Measurements from ENCODE around the gene MAML1.
A peak's percentile ranks its signal among the peaks of the same experiment; 100 is the strongest.

The MAML1 gene

GRCh38 chr5:179803651-179804554 lies 71.3 kb downstream of the MAML1 start:
- DNase-seq (ENCODE audit: low read depth in 2 of 2, low spot score in 1 of 2): no peak

DNA sequence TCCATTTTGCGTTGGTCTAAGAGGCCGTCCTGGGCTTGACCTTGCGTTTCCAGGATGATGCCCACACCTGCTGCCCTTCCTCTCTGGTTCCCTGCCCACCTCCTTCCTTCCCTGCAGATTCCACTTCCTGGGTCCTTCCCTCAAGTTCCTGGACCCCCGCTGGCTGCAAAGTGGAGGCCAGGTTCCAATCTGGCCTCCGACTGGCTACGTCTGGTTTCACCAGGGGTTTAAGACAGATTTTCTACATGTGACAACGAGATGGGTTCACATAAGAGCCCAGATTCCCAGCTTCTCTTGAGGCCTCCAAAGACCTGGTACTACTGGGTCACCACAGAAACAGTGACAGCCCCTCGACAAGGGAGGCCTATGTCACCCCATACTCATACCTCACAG lies 71.9 kb downstream of the MAML1 start:
- DNase-seq (ENCODE audit: low read depth in 2 of 2, low spot score in 1 of 2): no peak

GRCh38 chr5:179805070-179805528 lies 72.5 kb downstream of the MAML1 start:
- DNase-seq (ENCODE audit: low read depth in 2 of 2, low spot score in 1 of 2): no peak

GRCh38 chr5:179805529-179806249 lies 73.1 kb downstream of the MAML1 start:
- DNase-seq (ENCODE audit: low read depth in 2 of 2, low spot score in 1 of 2): no peak

GRCh38 chr5:179806250-179807048 lies 73.8 kb downstream of the MAML1 start, which contains the start of gene MGAT4B:
Gene MGAT4B, minus strand, starts transcription at chr5:179806866. Its CDS starts 283 bp downstream, at chr5:179806583.
- no peak for DNase-seq (ENCODE audit: low read depth in 2 of 2, low spot score in 1 of 2)

DNA sequence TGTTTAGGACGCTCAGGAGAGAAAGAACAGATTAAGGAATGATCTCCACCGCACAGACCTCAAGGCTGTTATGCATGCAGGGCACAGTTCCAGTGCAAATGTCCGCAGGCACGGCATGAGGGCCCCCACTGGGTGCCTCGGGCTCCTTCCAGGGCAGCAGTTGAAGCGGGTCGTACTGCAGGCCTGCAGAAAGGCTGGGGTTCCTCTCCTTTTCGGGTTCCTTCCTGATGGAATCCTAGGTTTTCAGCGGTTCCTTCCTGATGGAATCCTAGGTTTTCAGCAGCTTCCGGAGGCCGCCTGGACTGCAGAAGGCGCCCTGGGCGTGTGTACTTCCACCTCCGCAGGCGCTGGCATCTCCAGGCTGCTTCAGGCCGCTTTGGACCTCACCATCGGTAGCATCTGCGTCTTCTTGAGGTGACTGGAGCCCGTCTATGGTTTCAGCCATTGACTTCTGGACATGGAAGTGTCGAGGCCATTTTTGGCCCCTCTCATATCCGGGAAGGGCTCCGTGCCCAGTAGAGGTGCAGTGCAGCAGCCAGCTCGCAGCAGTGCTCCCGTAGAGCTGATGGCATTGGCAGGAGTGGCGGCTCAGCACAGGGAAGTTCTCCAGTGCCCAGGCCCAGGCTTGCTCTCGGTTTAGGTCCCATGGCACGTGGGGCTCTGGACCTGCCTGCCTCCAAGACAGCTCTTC lies 79.7 kb downstream of the MAML1 start:
- DNase-seq (ENCODE audit: low read depth in 2 of 2, low spot score in 1 of 2): no peak

DNA sequence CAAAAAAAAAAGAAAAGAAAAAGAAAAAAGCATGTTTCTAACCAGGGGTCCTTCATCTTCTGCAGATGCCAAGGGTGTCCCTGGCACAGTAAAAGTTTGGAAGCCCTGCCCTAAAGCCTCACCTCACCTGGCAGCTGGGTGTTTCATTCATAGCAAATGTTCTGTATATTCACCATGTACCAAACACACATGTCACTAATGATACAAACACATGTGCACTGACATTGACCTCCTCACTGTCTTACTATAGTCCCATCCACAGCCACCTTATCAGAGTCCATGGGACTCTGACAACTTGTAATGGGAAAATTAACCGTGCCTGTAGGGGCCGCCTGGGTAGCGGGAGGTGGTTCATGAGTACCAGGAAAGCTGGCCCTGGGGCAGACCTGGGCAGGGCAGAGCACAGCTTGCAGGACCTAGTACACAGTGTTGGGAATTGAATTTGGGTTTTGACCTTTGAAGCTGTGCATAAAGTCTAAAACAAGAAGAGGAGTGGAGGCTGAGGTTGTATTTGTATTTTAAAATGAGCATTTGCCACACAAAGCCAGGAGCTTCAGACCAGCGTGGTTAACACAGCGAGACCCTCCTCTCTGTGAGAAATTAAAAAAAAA lies 80.5 kb downstream of the MAML1 start:
- no peak for DNase-seq (ENCODE audit: low read depth in 2 of 2, low spot score in 1 of 2)

DNA sequence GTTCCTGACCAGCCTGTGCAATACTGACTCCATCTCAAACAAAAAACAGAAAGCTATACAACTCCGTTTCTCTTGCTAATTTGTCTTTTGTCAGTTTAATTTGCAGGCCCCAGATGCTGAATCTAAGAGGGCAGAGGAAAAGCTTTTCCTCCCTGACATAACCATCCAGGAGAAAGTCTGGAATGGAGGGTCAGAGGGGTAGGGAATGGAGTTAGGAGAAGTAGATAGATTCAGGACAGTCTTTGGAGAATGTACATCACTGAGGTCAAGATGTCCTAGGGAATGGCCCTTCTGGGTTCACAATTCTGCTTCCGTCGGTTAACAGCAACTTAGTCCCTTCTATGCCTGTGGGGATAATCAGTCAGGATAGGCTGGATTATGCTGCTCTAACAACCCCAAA lies 81.5 kb downstream of the MAML1 start:
- no peak for DNase-seq (ENCODE audit: low read depth in 2 of 2, low spot score in 1 of 2)

- DNase-seq (ENCODE audit: low read depth in 2 of 2, low spot score in 1 of 2): no peak
Measured at GRCh38 chr5:179815491-179816249, 83.0 kb downstream of the MAML1 start.

GRCh38 chr5:179816401-179816795 lies 83.8 kb downstream of the MAML1 start:
- DNase-seq (ENCODE audit: low read depth in 2 of 2, low spot score in 1 of 2): no peak

GRCh38 chr5:179816796-179817469 lies 84.3 kb downstream of the MAML1 start:
- DNase-seq (ENCODE audit: low read depth in 2 of 2, low spot score in 1 of 2): no peak

- DNase-seq (ENCODE audit: low read depth in 2 of 2, low spot score in 1 of 2): no peak
Measured at GRCh38 chr5:179817470-179817840, 84.8 kb downstream of the MAML1 start.

GRCh38 chr5:179817890-179818745 lies 85.5 kb downstream of the MAML1 start:
- DNase-seq (ENCODE audit: low read depth in 2 of 2, low spot score in 1 of 2): no peak

DNA sequence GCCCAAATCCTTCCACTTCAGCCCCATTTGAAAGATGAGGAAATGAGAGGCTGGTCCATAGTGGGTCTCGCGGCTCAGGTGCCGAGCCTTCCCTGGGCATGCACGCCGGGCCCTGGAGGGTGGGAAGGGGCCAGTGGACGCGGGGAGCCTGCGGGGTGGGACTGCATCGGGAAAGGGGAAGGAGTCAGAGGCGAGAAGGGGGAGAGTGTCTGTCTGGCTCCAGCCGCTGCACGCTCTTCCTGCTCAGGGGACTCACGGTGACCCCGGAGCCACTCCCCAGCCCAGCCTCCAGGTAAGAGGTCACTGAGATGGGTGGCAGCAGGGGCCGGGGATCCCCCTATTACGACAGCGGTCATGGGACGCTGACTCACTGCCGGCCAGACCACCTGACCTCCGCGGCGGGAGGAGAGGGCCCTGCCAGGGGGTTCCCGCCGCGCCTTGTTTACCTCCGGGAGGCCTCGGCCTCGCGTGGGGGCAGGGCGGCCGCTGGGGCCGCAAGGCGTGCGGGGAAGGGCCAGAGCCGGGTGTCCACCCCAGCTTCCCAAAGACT lies 86.2 kb downstream of the MAML1 start:
- peak; percentile 44 to 77 for DNase-seq (ENCODE audit: low read depth in 2 of 2, low spot score in 1 of 2)

GRCh38 chr5:179819296-179820126 lies 86.9 kb downstream of the MAML1 start:
- no peak for DNase-seq (ENCODE audit: low read depth in 2 of 2, low spot score in 1 of 2)

DNA sequence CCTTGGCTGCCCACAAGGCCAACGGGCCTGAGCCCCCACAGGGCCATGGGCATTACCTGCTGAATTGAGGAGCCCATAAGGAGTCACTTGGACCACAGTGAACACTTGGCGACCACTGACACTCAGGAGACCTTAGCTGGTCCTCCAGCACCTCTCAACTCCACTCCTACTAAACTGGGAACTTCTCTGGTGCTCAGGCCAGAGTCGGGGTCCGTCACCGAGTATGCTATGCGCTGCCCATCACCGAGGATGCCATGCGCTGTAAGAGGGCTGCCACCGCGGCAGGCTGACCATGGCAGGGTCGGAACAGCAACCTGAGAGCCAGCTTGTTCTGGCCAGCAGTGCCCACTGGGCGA lies 87.5 kb downstream of the MAML1 start:
- no peak for DNase-seq (ENCODE audit: low read depth in 2 of 2, low spot score in 1 of 2)

Data from stimulated activated CD8-positive, alpha-beta memory T cell treated with anti-CD3 and anti-CD28 coated beads, Interleukin-4, amount 100 ng/mL, for 4 hours (primary cell).